Ovary (tissue), 9 donors: ENCODE measurements around the gene TMPRSS11E. TPM values are rescaled to one million over a fixed set of nuclear protein-coding genes. Genes with fewer than 3 reads are reported as not detected.

Experiments used
- polyA plus RNA-seq, 2 donors: library from polyadenylated mRNA; stranded (reverse); fragments of 200-250 nt in 1 of 2; fragments of 350-450 nt in 1 of 2; fragmentation: Illumina TruSeq in 1 of 2; extraction: RNeasy Lipid Tissue Mini Kit (QIAGEN cat#74804) in 1 of 2; gene quantifications; one replicate each; pipeline ENCODE4 v1.2.3, GENCODE V29; 2013 to 2014
- total RNA-seq, 7 donors: library from RNA; depleted of rRNA in 2 of 7; stranded (reverse); fragments of >200 nt in 2 of 7; fragmentation: NEBNext Ultra II Directional in 3 of 7; extraction: Animal tissue kit (Norgen Biotek cat#: 25700) in 3 of 7; gene quantifications; one replicate each; pipeline versions ENCODE4 v1.1.0 to v1.2.4, GENCODE V29; 2016 to 2023
- donor health status: DM: no; HTN: no; CAD: no; lungs with moderate emphysema.
- donor health status: DM: no; HTN: no; CAD: no.
- donor health status: Bipolar disorder and iron deficiency.
- donor health status: DM: yes; HTN: yes; CAD: no.
- donor health status: DM: no; HTN: no; CAD: no.
- donor health status: DM: yes; HTN: yes; CAD: no.

Gene TMPRSS11E
- total and polyA plus RNA-seq, 9 donors = not detected

Other genes with a start within 250 kb of the TMPRSS11E start
- not detected for gene TMPRSS11B, start 201.8 kb upstream of the TMPRSS11E start, total RNA-seq
- not detected for gene TMPRSS11B, start 201.8 kb upstream of the TMPRSS11E start, polyA plus RNA-seq
- 100 to 1,000 TPM in 3 of 7 donors, 10 to 100 TPM in 4; 72.1 to 116 (median 95.0) TPM for gene YTHDC1, start 97.4 kb upstream of the TMPRSS11E start, total RNA-seq
- gene YTHDC1, start 97.4 kb upstream of the TMPRSS11E start, polyA plus RNA-seq = 10 to 100 TPM; 83.8 to 86.6 TPM
- under 1 TPM in 4 of 7 donors, not detected in 3; 0.15 to 0.26 (median 0.22) TPM for gene UGT2B17, start 128.9 kb downstream of the TMPRSS11E start, total RNA-seq
- gene UGT2B17, start 128.9 kb downstream of the TMPRSS11E start, polyA plus RNA-seq = not detected
- under 1 TPM in 2 of 7 donors, not detected in 5; 0.40 to 0.46 TPM for gene UGT2B15, start 223.2 kb downstream of the TMPRSS11E start, total RNA-seq
- not detected for gene UGT2B15, start 223.2 kb downstream of the TMPRSS11E start, polyA plus RNA-seq